Cerebellar nuclear complex (tissue), 1 donor: ENCODE measurements around the gene ORC4.
"Not testable (repeated sequence)": the region's sequence is repeated elsewhere in the genome, so short reads cannot be mapped to it uniquely, and the experiment has no call there.

ENCODE experiments used
- DNase-seq, 2 experiments: peaks; one replicate each; lab custom pipeline; 2025; lab: John Stamatoyannopoulos, UW

Gene ORC4

GRCh38 chr2:148014616-148015015, 5.9 kb downstream of the ORC4 start:
- no peak for DNase-seq

DNA sequence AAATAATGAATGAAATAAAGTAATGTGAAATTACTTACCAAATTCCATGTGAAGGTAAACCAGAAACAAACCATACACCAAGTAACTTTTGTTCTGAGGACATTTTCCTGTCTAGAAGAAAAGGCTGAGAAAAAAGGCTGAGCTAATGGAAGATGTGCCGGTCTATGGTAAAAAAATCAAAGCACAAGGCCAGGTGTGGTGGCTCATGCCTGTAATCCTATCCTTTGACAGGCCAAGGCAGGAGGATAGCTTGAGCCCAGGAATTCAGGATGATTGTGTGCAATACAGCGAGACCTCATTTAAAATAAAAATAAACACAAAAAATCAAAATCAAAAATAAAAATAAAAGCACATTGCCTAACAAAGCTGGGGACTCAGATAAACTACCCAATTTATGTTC, 6.7 kb downstream of the ORC4 start:
- no peak for DNase-seq

GRCh38 chr2:148008411-148008810, 12.1 kb downstream of the ORC4 start:
- not testable (repeated sequence) for DNase-seq

DNA sequence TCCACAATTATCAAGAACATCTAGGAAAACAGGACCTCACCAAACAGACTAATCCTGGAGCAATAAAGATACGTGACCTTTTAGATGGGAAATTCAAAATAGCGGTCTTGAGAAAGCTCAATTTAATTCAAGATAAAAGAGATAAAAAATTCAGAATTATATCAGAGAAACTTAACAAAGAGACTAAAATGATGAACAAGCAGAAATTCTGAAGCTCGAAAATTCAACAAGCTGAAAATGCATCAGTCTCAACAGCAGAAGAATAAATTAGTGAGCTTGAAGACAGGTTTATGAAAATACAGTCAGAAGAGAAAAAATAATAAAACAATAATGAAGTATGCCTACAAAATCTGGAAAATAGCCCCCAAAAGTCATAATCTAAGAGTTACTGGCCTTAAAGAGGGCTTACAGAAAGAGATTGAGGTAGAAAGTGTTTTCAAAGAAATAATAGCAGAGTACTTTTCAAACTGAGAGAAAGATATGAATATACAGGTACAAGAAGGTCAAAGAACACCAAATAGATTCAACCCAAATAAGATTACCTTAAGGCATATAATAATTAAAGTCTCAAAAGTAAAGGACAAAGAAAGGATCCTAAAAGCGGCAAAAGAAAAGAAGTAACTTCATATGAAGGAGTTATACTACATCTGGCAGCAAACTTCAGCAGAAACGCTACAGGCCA, 13.2 kb downstream of the ORC4 start:
- no peak for DNase-seq

DNA sequence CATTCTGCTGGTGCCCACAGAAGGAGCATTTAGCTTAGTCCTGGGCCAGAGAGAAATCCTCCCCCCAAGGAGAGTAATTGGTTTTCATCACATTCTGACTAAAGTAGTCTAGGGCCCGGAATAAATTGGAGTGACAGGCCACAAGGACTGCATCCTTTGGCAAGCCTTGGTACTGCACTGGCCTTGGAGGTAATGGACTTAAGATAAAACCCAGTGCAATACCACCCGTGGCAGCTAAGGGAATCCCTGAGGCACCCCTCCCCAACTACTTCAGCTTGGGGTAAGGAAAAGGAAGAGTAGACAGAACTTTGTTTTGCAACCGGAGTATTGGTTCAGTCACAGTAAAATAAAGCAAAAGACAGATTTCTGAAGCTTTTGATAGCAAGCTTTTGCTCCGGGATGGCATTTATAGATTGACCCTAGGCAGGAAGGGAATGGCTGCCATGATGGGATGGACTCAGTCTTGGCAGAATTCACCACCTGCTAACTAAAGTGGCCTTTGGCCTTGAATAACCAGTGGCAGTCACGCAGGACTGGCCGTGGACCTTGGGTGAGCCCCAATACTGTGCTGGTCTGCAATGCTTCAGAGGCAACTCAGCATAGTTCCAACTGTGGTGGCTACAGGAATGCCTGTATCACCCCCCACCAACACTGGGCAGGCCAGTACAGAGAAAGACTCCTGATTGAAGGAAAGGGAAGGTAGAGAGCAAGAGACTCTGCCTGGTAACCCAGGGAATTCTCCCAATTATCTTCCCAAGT, 14.1 kb downstream of the ORC4 start:
- DNase-seq: no peak

DNA sequence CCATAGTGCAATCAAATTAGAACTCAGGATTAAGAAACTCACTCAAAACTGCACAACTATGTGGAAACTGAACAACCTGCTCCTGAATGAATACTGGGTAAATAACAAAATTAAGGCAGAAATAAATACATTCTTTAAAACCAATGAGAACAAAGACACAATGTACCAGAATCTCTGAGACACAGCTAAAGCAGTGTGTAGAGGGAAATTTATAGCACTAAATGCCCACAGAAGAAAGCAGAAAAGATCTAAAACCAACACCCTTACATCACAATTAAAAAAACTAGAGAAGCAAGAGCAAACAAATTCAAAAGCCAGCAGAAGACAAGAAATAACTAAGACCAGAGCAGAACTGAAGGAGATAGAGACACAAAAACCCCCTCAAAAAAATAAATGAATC, 18.1 kb downstream of the ORC4 start:
- not testable (repeated sequence) for DNase-seq

- no peak for DNase-seq
Observed at GRCh38 chr2:148000095-148000494, 20.4 kb downstream of the ORC4 start.

DNA sequence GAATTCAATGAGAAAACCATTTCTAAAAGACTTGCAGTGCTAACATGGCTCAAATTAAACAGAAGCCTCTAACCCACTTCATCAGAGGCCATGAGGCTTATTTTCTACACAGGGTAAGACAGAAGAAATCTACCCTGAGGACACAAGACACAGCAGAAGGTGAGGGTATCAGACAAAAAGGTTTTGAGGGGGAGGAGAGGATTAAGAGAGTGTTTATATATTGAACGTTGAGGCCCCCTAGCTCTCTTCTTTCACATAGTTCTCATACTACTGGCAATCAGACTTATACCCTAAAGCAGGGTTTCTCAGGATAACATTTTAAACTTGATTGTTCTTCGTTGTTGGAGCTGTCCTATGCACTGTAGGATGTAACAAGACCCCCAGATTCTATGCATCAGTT, 21.4 kb downstream of the ORC4 start:
- no peak for DNase-seq

- no peak for DNase-seq
Observed at GRCh38 chr2:147998203-147998602, 22.3 kb downstream of the ORC4 start.

DNA sequence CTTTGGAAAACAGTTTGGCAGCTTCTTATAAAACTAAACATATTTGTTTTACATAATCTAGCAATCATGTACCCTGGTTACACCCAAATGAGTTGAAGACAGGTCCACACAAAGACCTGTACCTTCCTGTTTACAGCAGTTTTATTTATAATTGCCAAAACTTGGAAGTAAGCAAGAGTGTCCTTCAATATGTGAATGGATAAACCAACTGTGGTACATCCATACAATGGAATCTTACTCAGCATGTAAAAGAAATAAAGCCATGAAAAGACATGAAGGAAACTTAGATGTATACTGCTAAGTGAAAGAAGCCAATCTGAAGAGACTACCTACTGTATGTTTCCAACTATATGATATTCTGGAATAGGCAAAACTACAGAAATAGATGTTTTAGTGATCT, 23.7 kb downstream of the ORC4 start:
- no peak for DNase-seq

- DNase-seq: not testable (repeated sequence)
Observed at GRCh38 chr2:147994965-147995364, 25.6 kb downstream of the ORC4 start.

- no peak for DNase-seq
Observed at GRCh38 chr2:147989809-147990403, 30.6 kb downstream of the ORC4 start.

- no peak for DNase-seq
Observed at GRCh38 chr2:147989102-147989501, 31.4 kb downstream of the ORC4 start.

DNA sequence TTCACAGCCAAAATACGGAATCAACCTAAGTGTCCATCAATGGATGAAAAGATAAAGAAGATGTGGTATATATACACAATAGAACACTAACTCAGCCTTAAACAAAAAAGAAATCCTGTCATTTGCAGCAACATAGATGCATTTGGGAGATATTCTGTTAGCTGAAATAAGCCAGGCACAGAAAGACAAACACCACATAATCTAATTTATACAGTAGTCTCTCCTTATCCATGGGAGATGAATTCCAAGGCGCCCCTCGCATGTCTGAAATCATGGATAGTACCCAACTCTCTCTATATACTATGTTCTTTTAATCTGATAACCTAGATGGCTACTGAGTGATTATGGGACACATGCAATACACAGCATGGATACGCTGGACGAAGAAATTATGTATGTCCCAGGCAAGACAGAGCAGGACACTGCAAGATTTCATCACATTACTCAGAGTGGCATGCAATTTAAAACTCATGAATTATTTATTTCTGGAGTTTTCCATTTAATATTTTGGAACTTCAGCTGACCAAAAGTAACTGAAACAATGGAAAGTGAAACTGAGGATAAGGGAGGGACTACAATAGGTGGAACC, 39.5 kb downstream of the ORC4 start:
- DNase-seq: no peak

- no peak for DNase-seq
Observed at GRCh38 chr2:147977679-147978078, 42.9 kb downstream of the ORC4 start.

GRCh38 chr2:147976102-147976501, 44.4 kb downstream of the ORC4 start:
- DNase-seq: no peak

DNA sequence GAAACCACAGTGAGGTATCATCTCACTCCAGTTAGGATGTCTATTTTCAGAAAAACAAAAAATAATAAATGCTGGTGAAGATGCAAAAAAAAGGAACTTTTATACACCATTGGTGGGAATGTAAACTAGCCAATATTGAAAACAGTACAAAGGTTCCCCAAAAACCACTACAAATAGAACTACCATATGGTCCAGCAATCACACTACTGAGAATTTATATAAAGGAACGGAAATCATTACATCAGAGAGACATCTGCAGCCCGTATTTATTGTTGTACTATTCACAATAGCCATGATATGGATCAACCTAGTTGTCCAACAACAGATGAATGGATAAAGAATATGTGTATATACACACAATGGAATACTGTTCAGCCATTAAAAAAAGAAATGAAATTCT, 52.0 kb downstream of the ORC4 start:
- DNase-seq: no peak

DNA sequence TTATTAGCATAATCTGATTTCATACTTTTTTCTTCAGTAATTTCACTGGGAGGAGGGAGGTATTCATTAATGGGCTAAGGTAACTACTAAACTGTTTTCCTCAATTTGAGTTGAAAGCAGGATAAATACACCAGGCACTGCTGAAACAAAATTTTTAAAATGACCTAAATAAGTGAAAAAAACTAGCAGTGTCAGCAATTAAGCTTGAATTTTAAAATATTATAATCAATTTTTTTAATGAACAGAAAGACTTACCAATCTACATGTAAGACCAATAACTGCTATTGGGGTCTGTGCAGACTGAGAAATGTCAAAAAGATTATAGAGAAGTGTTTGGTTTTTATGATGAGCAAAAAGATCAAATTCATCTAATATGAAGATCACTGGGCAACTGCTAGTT, 68.4 kb downstream of the ORC4 start:
- no peak for DNase-seq

GRCh38 chr2:147945660-147946059, 74.9 kb downstream of the ORC4 start:
- DNase-seq: no peak

GRCh38 chr2:147939313-147939712, 81.2 kb downstream of the ORC4 start:
- no peak for DNase-seq

DNA sequence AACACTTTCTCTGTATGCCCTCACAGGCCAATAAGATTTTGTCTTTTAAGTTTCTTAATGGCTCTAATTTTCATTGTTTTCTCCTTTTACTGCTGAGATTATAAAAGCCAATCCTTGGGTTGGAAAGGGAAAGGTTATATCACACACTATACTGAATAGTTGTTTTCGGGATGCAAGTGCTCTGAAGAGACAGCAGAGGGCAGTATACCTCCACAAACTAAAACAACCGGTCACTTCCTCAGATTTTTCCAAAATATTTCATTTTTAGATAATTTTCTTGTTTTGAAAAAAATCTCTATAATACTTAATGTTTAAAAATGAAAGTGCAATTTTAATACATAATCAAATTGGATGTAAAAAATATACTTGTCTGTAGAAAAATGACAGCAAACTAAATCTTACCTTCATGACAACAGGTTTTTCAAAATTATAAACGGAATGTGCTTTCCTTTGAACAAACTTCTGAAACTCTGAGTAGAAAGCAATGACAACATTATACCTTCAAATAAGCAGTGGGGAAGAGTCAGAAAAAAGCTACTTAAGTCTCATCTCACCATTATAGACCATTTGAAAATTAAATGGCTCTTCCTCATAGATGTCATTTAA, 82.7 kb downstream of the ORC4 start:
- no peak for DNase-seq

- DNase-seq: no peak
Observed at GRCh38 chr2:147934881-147935620, 85.5 kb downstream of the ORC4 start.
